Left kidney (tissue), 2 donors: ENCODE measurements around the gene CASQ2. TPM values are rescaled to one million over a fixed set of nuclear protein-coding genes. Genes with fewer than 3 reads are reported as not detected.

Experiments used
- DNase-seq: peaks from one replicate; pipeline ENCODE4 v3.0.0-alpha.2; 2013
- polyA plus RNA-seq: library from polyadenylated mRNA; unstranded; fragments of 120-200 nt; gene quantifications from one replicate; pipeline ENCODE4 v1.2.1, GENCODE V29; 2013; ENCODE audit not compliant: insufficient read length

CASQ2 gene
- polyA plus RNA-seq, 1 donor = 0.40 TPM

GRCh38 chr1:115728341-115728740 is 40.2 kb downstream of the CASQ2 start:
- no peak for DNase-seq

GRCh38 chr1:115727706-115728249 is 40.7 kb downstream of the CASQ2 start:
- DNase-seq = peak; percentile 53

- DNase-seq = no peak
Measured at GRCh38 chr1:115726570-115726969, 41.9 kb downstream of the CASQ2 start.

- no peak for DNase-seq
Measured at GRCh38 chr1:115726161-115726560, 42.4 kb downstream of the CASQ2 start.

- no peak for DNase-seq
Measured at GRCh38 chr1:115725600-115725999, 42.9 kb downstream of the CASQ2 start.

GRCh38 chr1:115723756-115724155 is 44.8 kb downstream of the CASQ2 start:
- DNase-seq = no peak

- no peak for DNase-seq
Measured at GRCh38 chr1:115722221-115722620, 46.3 kb downstream of the CASQ2 start.

GRCh38 chr1:115719285-115719684 is 49.2 kb downstream of the CASQ2 start:
- DNase-seq = no peak

GRCh38 chr1:115718011-115718754 is 50.3 kb downstream of the CASQ2 start:
- no peak for DNase-seq

- no peak for DNase-seq
Measured at GRCh38 chr1:115717541-115717940, 51.0 kb downstream of the CASQ2 start.

GRCh38 chr1:115714572-115715141 is 53.9 kb downstream of the CASQ2 start:
- peak; percentile 71 for DNase-seq

GRCh38 chr1:115713906-115714305 is 54.6 kb downstream of the CASQ2 start:
- DNase-seq = no peak

GRCh38 chr1:115712911-115713609 is 55.5 kb downstream of the CASQ2 start:
- DNase-seq = no peak

- DNase-seq = no peak
Measured at GRCh38 chr1:115710859-115711624, 57.5 kb downstream of the CASQ2 start.

- DNase-seq = peak; percentile 50
Measured at GRCh38 chr1:115706587-115707425, 61.7 kb downstream of the CASQ2 start.

- no peak for DNase-seq
Measured at GRCh38 chr1:115705963-115706362, 62.6 kb downstream of the CASQ2 start.

GRCh38 chr1:115705085-115705951 is 63.2 kb downstream of the CASQ2 start:
- no peak for DNase-seq

- no peak for DNase-seq
Measured at GRCh38 chr1:115702959-115703358, 65.6 kb downstream of the CASQ2 start.

GRCh38 chr1:115701090-115701489 is 67.4 kb downstream of the CASQ2 start:
- DNase-seq = no peak

GRCh38 chr1:115697619-115698018 is 70.9 kb downstream of the CASQ2 start:
- no peak for DNase-seq
